CD4-positive, alpha-beta T cell treated with Interleukin-21 for 1 hour (primary cell): Measurements from ENCODE around the gene SPEF1.

Source experiments
- DNase-seq: peaks from one replicate; pipeline ENCODE4 v3.0.0-alpha.2; 2020

The SPEF1 gene

DNA sequence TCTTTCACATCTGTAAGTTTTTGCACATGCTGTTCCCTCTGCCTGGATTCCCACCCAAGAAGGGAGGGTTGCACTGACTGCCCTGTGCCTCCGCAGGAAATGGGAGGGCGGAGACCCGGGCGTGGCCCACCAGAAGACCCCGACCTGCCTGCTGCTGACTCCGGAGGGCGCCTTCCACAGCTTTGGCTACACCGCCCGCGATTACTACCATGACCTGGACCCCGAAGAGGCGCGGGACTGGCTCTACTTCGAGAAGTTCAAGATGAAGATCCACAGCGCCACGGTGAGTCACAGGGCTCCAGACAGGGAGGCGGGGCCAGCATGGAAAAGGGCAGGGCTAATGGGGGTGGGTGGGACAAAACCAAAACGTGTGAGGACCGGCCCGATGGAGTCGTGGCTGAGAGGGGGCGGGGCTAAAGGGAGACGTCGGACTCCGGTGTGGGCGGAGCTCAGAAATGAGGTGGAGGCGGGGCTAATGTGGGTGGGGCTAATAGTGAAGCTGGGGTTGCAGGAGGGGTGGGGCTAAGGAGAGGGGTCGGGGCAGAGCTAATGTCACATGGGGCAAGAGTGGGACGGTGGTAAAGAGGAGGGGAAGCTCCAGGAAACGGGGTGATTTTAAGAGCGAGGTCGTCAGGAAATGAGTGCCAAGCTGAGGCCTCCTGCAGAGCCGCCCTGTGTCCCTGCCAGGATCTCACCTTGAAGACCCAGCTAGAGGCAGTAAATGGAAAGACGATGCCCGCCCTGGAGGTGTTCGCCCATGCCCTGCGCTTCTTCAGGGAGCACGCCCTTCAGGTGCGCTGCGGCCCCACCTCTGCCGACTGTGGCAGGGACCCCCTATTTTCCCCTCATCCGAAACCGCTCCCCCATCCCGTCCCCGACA is 36.2 kb downstream of the SPEF1 start:
- peak; percentile 84 for DNase-seq

DNA sequence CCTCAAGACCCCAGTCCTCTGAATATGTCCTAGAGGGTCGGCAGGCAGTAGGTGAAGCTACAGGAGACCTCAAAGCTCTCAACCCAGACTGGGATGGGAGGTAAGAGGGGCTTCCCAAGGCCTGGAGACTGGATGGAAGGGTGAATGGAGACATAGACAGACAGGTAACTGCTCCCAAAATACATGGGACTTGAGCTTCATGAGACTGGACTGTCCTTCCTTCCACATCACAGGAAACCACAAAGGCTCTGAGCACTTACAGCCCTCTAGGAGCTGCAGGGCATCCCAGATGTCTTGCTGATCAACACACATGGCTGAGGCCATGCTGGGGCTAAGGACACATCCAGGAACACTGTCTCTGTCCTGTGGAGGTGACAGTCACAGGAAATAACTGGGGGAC is 37.2 kb downstream of the SPEF1 start:
- no peak for DNase-seq

DNA sequence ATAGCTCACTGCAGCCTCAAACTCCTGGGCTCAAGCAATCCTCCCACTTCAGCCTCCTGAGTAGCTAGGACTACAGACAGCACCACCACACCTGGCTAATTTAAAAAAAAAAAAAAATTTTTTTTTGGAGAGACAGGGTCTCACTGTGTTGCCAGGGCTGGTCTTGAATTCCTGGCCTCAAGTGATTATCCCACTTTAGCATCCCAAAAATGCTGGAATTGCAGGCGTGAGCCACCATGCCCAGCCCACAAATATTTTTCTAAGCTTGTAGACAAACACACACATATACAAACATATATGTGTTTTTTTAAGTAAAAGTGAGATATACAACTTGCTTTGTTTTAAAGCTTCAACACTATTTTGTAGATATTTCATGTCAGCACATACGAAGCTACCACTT is 38.0 kb downstream of the SPEF1 start:
- DNase-seq, result no peak

GRCh38 chr20:3741836-3742458 is 39.3 kb downstream of the SPEF1 start:
- no peak for DNase-seq

- DNase-seq, result no peak
Measured at GRCh38 chr20:3740615-3741301, 40.5 kb downstream of the SPEF1 start.

GRCh38 chr20:3739926-3740451 is 41.3 kb downstream of the SPEF1 start:
- no peak for DNase-seq

DNA sequence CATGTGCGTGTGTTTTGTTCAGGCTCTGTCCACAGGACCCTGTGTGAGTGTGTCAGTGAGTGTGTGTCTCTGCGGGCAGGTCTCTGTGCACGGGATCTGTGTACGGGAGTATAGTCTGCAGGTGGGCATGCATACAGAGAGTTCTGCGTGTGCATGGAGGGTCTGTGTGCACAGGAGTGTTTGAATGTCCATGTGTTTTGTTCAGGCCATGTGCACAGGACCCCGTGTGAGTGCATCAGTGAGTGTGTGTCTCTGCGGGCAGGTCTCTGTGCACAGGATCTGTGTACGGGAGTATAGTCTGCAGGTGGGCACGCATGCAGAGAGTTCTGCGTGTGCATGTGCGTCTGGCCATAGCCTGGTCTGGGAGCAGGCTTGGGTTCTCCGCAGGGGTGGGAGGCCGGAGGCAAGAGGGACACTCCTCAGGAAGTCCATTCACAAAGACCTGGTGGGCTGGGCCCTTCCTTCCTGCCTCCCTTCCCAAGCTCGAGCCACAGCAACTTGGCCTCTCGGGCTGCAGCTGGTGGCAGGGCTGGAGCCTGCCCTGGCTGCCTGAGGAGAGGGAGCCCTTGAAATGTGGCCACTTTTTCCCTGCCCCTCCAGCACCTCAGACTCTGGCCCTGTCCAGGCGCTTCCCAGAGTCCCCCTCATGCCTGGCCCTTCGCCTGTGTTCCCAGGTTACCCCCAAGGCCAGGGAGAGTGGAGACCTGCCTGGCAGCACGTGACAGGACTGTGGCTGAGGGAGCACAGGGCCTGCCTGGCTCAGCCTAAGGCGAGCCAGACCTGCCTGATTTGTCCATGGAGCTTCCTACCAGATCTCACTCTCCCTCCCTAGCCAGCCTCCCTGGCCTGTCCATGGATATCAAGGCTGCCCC is 42.0 kb downstream of the SPEF1 start:
- no peak for DNase-seq

DNA sequence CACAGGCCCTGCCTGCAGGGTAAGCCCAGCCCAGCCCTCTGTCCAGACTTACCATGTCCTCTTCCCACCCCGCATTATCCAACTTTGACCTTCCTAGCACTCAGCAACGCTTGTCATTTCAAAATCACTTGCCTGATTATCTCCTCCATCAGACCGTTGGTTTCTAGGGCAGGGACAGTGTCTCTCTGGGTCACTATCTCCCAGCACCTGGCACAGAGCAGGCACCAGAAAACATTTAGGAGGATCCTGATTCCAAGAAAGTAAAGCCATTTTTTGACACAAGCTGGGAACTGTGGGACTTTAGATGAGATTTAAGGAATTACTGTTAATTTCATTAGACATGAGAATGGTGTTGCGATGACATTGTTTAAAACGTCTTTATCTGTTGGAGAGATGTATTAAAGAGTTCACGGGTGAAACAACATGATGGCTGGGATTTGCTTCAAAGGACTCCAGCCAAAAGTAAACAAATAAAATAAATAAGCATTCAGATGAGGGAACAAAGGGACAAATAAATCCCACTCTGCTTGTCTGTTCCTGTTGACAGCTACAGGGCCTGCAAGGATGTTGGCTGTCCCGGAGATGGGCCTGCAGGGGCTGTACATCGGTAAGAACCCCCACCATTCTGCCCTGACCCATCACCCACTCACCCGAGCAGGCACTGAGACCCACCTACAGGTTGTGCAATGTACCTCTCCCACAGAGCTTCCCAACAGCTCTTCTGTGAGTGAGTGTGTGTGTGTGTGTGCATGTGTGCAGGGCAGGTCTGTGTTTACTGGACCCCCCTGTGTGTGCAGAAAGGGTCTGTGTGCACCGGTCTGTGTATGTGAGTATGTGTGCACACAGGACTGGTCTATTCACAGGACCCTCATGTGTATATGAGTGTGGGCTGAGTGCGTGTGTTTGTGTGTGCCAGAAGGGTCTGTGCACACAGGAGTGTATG is 42.9 kb downstream of the SPEF1 start:
- DNase-seq, result no peak

DNA sequence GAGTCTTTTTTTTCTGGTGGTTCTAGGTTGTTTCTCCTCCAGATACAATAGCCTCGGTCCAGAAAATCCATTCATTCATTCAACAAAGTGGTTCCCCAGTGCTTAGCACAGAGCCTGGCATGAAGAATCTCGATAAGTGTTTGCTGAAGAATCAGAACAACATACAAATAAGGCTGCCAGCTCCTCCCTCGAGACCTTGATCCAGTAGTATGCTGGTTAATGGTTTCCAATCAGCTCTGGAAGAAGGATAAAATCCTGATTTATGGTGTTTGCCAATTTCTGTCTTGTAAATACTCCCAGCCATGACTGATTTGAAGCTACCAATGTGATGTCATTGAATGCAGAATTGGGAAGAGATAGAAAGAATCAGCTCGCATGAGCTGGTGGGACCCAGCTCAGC is 45.5 kb downstream of the SPEF1 start:
- DNase-seq, result no peak

GRCh38 chr20:3734111-3734843 is 47.0 kb downstream of the SPEF1 start:
- DNase-seq, result no peak

DNA sequence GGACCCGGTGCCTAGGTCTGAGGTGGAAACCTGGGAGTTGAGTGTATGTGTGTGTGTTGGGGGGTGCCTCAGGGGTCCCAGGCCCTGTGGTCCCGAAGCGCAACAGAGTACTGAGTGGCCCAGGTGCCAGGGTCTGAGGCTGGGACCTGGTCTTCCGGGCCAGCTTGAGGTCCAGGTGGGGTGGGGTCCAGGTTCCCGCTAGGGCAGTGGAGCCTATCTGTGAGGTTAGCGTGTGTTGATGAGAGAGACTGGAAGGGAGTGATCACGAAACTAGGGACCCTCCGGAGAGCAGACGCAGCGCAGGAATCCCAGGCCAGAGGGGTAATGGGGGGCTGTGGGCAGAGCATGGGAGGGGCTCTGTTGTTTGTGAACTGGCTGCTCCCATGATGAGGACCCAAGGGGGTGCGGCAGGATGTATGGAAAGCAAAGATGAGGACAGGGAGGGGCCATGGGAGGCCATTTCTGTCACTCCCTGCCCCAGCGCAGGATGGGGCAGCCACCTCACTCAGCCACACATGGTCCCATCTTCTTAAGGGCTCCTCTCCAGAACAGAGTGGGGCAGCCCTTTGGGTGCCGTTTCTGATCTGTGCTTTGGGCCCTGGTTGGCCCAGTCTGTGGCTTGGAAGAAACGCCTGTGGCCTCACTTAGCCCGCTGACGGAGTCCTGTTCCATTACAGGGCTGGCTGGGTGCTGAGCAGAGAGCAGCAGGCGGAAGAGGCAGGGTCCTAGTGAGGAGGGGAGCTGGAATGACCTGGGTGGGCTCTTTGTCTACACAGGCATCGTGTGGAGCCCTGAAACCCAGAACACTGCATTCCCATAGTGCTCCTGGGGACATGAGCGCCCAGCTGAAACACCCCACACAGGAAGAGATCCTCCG is 47.9 kb downstream of the SPEF1 start:
- no peak for DNase-seq

DNA sequence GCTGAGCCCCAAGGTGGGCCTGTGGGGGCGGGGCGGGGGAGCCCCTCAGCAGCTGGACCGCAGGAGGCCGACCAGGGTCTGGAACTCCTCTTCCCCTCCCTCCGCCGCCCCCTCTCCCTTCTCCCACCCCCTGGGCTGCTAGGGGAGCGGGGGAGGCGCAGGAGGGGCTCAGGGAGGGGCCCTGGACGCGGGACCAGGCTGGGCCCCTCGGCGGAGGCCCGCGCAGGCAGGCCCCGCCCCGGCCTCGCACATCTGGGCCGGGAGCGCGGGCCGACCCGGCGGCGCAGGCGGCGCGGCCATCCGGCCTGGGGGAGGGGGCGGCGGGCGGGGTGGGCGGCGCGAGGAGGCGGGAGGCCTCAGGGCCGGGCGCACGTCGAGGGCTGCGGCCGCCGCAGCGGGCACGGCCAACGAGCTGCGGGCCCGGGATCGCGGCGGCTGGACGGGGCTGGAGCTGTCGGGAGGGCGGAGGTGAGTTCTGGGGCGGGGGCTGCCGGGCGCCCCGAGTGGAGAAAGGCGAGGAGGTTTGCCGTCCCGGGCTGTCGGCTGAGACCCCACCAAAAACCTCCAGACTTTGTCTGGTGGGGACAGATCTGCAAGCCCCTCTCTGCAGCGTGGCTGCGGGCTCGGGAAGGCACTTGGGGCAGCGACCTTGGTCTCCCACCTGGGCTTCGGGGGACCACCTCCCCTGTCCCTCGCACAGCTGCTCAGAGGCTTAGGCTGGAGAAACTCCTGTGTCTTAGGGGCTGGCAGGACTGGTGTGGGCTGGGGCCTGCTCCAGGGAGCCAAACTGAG is 48.7 kb downstream of the SPEF1 start, which contains the start of gene HSPA12B:
Gene HSPA12B, plus strand, starts transcription at position 359 of the 792 bp plus-strand sequence. CDS start 5,990 bp downstream, outside the sequence.
- DNase-seq, result no peak

- DNase-seq, result no peak
Measured at GRCh38 chr20:3731944-3732326, 49.3 kb downstream of the SPEF1 start.

DNA sequence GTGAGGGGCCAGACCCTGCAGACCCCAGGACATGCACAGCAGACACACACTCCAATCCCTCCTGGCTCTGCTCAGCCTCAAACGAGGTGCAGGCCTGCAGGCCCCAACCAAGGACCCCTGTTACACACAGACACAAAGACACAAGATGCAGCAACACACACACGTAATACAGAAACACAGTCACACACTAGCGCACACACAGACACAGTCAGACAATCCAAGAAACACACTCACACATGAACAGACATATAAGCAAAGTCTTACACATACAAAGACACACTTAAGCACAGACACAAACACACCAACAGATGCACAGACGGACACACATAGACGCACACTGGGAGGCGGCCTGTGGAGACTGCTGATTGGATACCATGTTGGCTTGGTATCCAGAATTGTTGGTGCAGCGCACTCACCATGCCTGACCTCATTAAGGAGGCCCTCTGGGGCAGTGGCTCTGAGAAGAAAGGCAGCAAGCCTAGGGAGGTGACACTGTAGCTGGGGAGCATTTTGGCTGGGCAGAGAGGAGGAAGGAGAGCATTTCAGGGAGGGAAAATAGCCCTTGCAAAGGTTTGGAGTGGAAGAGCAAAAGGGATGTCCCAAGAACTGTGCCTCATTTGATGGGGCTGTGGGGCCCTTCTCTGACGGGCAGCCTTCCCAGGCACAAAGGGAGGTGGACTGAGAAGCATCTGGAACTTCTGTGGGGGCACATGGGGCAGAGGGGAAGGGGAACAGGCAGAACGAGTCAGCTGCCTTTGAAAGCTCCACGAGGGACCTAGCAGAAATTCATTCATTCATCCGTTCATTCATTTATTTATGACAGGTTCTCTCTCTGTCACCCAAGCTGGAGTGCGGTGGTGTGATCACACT is 50.2 kb downstream of the SPEF1 start:
- DNase-seq, result no peak

DNA sequence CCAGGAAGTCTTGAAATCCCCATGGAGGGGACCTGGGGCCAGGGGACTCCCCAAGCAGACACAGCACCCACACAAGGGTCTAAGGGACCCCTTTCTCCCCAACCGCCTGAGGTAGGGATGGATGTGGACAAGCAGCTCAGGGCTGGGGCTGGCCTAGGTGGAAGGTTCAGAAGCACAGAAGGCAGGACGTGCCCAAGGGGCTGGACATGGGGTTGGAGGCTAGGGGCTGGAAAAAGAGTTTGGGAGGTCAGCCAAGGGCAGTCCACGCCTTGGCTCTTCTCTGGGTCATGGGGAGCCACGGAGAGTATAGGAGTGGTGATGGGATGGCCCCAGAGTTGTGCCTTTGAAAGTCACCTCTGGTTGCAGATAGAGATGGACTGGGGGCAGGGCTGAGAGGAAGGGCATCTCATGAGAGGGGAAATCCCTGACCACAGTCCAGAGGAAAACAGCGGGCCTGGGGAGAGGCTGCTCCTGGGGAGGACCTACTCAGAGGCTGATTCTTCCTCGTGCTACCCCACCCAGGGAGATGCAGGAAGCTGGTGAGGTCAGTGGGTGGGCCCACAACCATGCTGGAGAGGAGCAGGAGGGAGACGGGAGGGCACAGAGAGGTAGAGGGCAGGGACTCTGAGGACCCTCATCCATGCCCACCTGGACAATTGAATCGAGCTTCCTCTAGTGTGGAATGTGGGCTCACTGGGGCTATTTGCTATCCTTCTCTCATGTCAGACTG is 51.3 kb downstream of the SPEF1 start:
- DNase-seq, result no peak

DNA sequence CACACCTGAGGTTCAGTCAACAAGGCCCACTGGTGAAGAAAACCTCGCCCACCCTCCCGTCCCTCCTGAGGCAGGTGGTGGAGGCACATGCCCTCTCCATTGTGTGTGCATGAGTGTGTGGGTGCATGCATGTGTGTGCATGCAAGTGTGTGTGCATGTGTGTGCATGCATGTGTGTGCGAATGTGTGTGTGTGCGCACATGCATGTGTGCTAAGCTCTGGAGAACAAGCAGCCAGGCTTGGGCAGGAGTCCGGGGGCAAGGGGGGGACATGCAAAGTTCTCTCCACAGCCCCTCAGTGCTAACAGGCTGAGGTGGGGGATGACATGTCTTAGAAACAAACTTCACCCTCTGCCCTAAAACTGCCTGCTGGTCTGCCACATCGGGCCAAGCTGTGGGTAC is 51.9 kb downstream of the SPEF1 start:
- DNase-seq, result no peak

DNA sequence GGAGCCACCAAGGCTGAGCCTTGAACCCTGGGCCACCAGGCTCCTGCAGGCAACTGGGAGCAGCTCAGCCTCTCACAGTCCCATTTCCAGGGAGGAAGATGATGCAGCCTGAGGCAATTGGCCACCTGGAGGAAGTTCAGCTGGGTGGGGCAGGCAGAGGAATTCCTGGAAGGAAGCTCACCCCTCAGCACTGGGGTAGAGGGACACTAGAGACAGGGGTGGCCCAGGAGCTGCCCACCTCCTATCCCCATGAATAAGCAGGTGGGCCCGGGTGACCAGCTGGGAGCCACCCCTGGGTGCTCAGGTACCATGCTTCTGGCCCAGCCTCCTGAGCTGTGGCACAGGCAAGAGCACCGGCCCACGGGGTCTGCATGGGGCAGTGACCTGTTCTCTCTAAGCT is 52.4 kb downstream of the SPEF1 start:
- DNase-seq, result no peak
